GM12878 (cell line): ENCODE measurements around the gene ADAMTS19. TPM values are rescaled to one million over a fixed set of nuclear protein-coding genes. Genes with fewer than 3 reads are reported as not detected.

Experiments used
- ATAC-seq: fragments of 200-7000 bp; cut with Tn5 transposase; 3 replicates; pipeline ENCODE4 v1.9.1; 2020; ENCODE audit warnings: mild to moderate bottlenecking, moderate library complexity
- BruUV-seq: library from RNA; stranded (reverse); fragments of 400-500 nt; replicated peaks from 2 replicates; lab custom pipeline; 2021; lab: Mats Ljungman, UMichigan
- CTCF ChIA-PET: fragments of 300-600 bp; sonication (Branson Sonifier 250); formaldehyde crosslinking; extraction: SDS; loops from one replicate; lab custom pipeline; 2021; ENCODE audit warnings: inconsistent platforms; lab: Yijun Ruan, JAX
- POLR2A ChIA-PET: fragments of 350-600 bp; formaldehyde crosslinking; extraction: SDS; loops from one replicate; lab custom pipeline; 2021; ENCODE audit warnings: inconsistent platforms; lab: Charles Lee
- RAD21 ChIA-PET: fragments of 300-600 bp; sonication (Branson Sonifier 250); formaldehyde crosslinking; loops from one replicate; lab custom pipeline; 2023; ENCODE audit warnings: antibody characterized with exemption; ENCODE audit not compliant: unreplicated experiment; lab: Charles Lee
- SMC1A ChIA-PET: fragments of 300-600 bp; sonication (Branson Sonifier 250); formaldehyde crosslinking; loops from one replicate; lab custom pipeline; 2023; ENCODE audit not compliant: unreplicated experiment, uncharacterized antibody; lab: Charles Lee
- DNase-seq: peaks from one replicate; pipeline ENCODE4 v3.0.0-alpha.2; 2011; ENCODE audit warnings: low read depth, low spot score
- FAIRE-seq: peaks from 3 replicates; lab custom pipeline; 2011; peaks lifted over from hg19 to GRCh38; lab: Jason Lieb, UNC
- H2AFZ ChIP-seq: 2 replicates; pipeline ENCODE4 v1.6.0; 2011; ENCODE audit warnings: low read depth, low read length, control low read depth; ENCODE audit not compliant: control insufficient read depth
- H3K27ac ChIP-seq: 2 replicates; pipeline ENCODE4 v1.5.1; 2011; ENCODE audit warnings: control low read depth; ENCODE audit not compliant: control insufficient read depth, insufficient read depth
- H3K27me3 ChIP-seq, 2 experiments: replicated peaks in 1 of 2; 2 replicates each; pipeline versions ENCODE4 v1.6.0 to v1.6.1; 2011; ENCODE audit warnings: low read length in 1 of 2; ENCODE audit not compliant: control insufficient read depth in 2 of 2, insufficient read depth in 2 of 2
- H3K36me3 ChIP-seq, 2 experiments: 2 replicates each; pipeline ENCODE4 v1.5.1; 2011; ENCODE audit warnings: low read length in 1 of 2; ENCODE audit not compliant: control insufficient read depth in 2 of 2, insufficient read depth in 2 of 2
- H3K4me1 ChIP-seq: 2 replicates; pipeline ENCODE4 v1.6.1; 2011; ENCODE audit warnings: mild to moderate bottlenecking, low read length, moderate library complexity, mixed read lengths; ENCODE audit not compliant: control insufficient read depth, insufficient read depth
- H3K4me2 ChIP-seq: 2 replicates; pipeline ENCODE4 v1.6.0; 2011; ENCODE audit warnings: control low read depth; ENCODE audit not compliant: control insufficient read depth, insufficient read depth
- H3K4me3 ChIP-seq: fragments of 200-600 bp; sonication (generic); 2 replicates; pipeline ENCODE4 v1.5.1; 2016
- H3K79me2 ChIP-seq: 2 replicates; pipeline ENCODE4 v1.6.0; 2011; ENCODE audit warnings: low read length; ENCODE audit not compliant: control insufficient read depth, insufficient read depth
- H3K9ac ChIP-seq: 2 replicates; pipeline ENCODE4 v1.8.0; 2011; ENCODE audit warnings: low read length, control low read depth, mixed read lengths; ENCODE audit not compliant: control insufficient read depth, insufficient read depth
- H3K9me3 ChIP-seq: replicated peaks from 3 replicates; pipeline ENCODE4 v1.5.1; 2011; ENCODE audit warnings: mild to moderate bottlenecking, low read length; ENCODE audit not compliant: control insufficient read depth, insufficient read depth
- H4K20me1 ChIP-seq: 2 replicates; pipeline ENCODE4 v1.6.0; 2011; ENCODE audit not compliant: control insufficient read depth, insufficient read depth
- ATF7 ChIP-seq: fragments of 450-650 bp; IDR thresholded peaks from 2 replicates; pipeline ENCODE4 v1.6.1; 2016; ENCODE audit warnings: low read depth, mild to moderate bottlenecking
- FOXM1 ChIP-seq: IDR thresholded peaks from 2 replicates; pipeline ENCODE4 v1.6.1; 2012; ENCODE audit warnings: low read depth, mild to moderate bottlenecking, inconsistent platforms, low read length, moderate library complexity
- JUNB ChIP-seq: IDR thresholded peaks from 2 replicates; pipeline ENCODE4 v1.6.1; 2016; ENCODE audit warnings: antibody characterized with exemption, mild to moderate bottlenecking
- MTA2 ChIP-seq: fragments of 450-650 bp; IDR thresholded peaks from 2 replicates; pipeline ENCODE4 v1.6.1; 2016; ENCODE audit warnings: low read depth, mild to moderate bottlenecking, moderate library complexity
- SP1 ChIP-seq: IDR thresholded peaks from one replicate; pipeline ENCODE4 v1.6.1; 2011; ENCODE audit warnings: low read depth, low read length
- WGBS: methylation state at CpG from one replicate; pipeline ENCODE4 v1.1.6; 2016; ENCODE audit warnings: low lambda C conversion rate; ENCODE audit not compliant: insufficient replicate concordance, insufficient coverage; ENCODE audit errors: missing lambda C conversion rate; 5-methylcytosine and 5-hydroxymethylcytosine counted together
- in situ Hi-C: fragments of 300-500 bp; cut with MboI; formaldehyde crosslinking; loops from 9 replicates; pipeline ENCODE4 v1.14.3; 2018; ENCODE audit warnings: mixed read lengths
- intact Hi-C: fragments of 100-400 bp; cut with micrococcal nuclease; formaldehyde crosslinking; loops from one replicate; pipeline ENCODE4 v1.14.2; 2022; ENCODE audit not compliant: unreplicated experiment
- polyA plus RNA-seq, 11 experiments: library from polyadenylated mRNA; depleted of rRNA in 4 of 11; unstranded in 6 of 11; stranded (reverse) in 5 of 11; fragments of >200 nt; fragmentation: Nextera tagmentation in 4 of 11; fragmentation: Illumina TruSeq in 1 of 11; extraction: Ambion mirVana in 4 of 11; extraction: Trizol in 1 of 11; gene quantifications; 1 replicate in 1 of 11; 2 replicates in 10 of 11; pipeline versions ENCODE4 v1.2.1 to v1.2.3, GENCODE V29; 2011 to 2016; ENCODE audit warnings: inconsistent platforms in 2 of 11, missing spikeins in 2 of 11, low read depth in 1 of 11
- total RNA-seq, 4 experiments: library from RNA; depleted of rRNA in 3 of 4; stranded (reverse); fragments of >200 nt in 3 of 4; fragmentation: Illumina TruSeq in 1 of 4; extraction: Trizol in 1 of 4; gene quantifications; 2 replicates each; pipeline versions ENCODE4 v1.2.1 to v1.2.3, GENCODE V29; 2013 to 2021

ADAMTS19 gene
- total and polyA plus RNA-seq, 10 of the 15 experiments (the other 5 are each of a cell fraction or from before 2014, with no cell fraction given): not detected

GRCh38 chr5:129447968-129448367 is 12.1 kb upstream of the ADAMTS19 start:
- intact Hi-C loops (no loop called here), in situ Hi-C loops (no loop called here)
- no peak for FAIRE-seq
- ChIA-PET SMC1A (no interaction called here), RAD21 (no interaction called here), CTCF (no interaction called here), POLR2A (no interaction called here)
- Histone ChIP-seq H3K9ac (no peak overlapping the region), H3K4me2 (no peak overlapping the region), H2AFZ (no peak overlapping the region), H3K4me3 (no peak overlapping the region), H3K4me1 (no peaks in the 10 kb centered on the region), H3K79me2 (no peaks in the 10 kb centered on the region), H3K36me3 (no peaks in the 10 kb centered on the region), H4K20me1 (no peaks in the 10 kb centered on the region), H3K27ac (no peak overlapping the region), H3K27me3 (no peaks in the 10 kb centered on the region), H3K9me3 (no peaks in the 10 kb centered on the region)
- BruUV-seq: no TSS peak
- WGBS: 73% methylated on average over 2 of the region's 2 CpGs
- no peak for ATAC-seq
- no peak for DNase-seq
- no peak for TF ChIP-seq MTA2

GRCh38 chr5:129448654-129449053 is 11.4 kb upstream of the ADAMTS19 start:
- ChIA-PET CTCF (no interaction called here), RAD21 (no interaction called here), POLR2A (no interaction called here)
- no peak for FAIRE-seq
- no TSS peak for BruUV-seq
- Histone ChIP-seq H3K4me3 (no peak overlapping the region), H3K36me3 (no peaks in the 10 kb centered on the region), H3K4me1 (no peaks in the 10 kb centered on the region), H3K27me3 (no peaks in the 10 kb centered on the region), H4K20me1 (no peaks in the 10 kb centered on the region), H3K4me2 (no peak overlapping the region), H3K9ac (no peak overlapping the region)
- in situ Hi-C loops: no loop called here
- TF ChIP-seq FOXM1 (no peak), JUNB (no peak), ATF7 (peak; percentile 80), SP1 (no peak)
- TF ChIP-seq, all 136 proteins: peak for 1
- Histone ChIP-seq H3K27ac (no peak overlapping the region), H2AFZ (no peak overlapping the region), H3K79me2 (no peaks in the 10 kb centered on the region), H3K9me3 (no peaks in the 10 kb centered on the region)
- SMC1A ChIA-PET: no interaction called here
- WGBS: 45% methylated on average over 4 of the region's 4 CpGs
- ATAC-seq: no peak
- intact Hi-C loops: no loop called here
- no peak for DNase-seq
